GM23338 (cell line): Measurements from ENCODE around the gene MSL1. TPM values are rescaled to one million over a fixed set of nuclear protein-coding genes. Genes with fewer than 3 reads are reported as not detected.

Experiments
- ATAC-seq: fragments of 200-7000 bp; cut with Tn5 transposase; 3 replicates; pipeline ENCODE4 v1.9.1; 2020
- DNase-seq: peaks from one replicate; pipeline ENCODE4 v3.0.0-alpha.2; 2015; ENCODE audit warnings: low spot score
- H2AFZ ChIP-seq: fragments of 200-600 bp; sonication (generic); 2 replicates; pipeline ENCODE4 v1.8.0; 2016; ENCODE audit warnings: antibody characterized with exemption, mild to moderate bottlenecking, moderate library complexity
- H3F3A ChIP-seq: fragments of 200-600 bp; sonication (generic); replicated peaks from 2 replicates; pipeline ENCODE4 v1.8.0; 2017; ENCODE audit warnings: antibody characterized with exemption, mixed run types, low read depth
- H3K27ac ChIP-seq: fragments of 200-600 bp; sonication (generic); 2 replicates; pipeline ENCODE4 v1.6.1; 2016; ENCODE audit warnings: low read depth
- H3K27me3 ChIP-seq: fragments of 200-600 bp; sonication (generic); 2 replicates; pipeline ENCODE4 v1.8.0; 2016; ENCODE audit warnings: mild to moderate bottlenecking, mixed run types, moderate library complexity; ENCODE audit not compliant: insufficient read depth
- H3K36me3 ChIP-seq: fragments of 200-600 bp; sonication (generic); 2 replicates; pipeline ENCODE4 v1.8.0; 2016; ENCODE audit warnings: mild to moderate bottlenecking; ENCODE audit not compliant: insufficient read depth
- H3K4me1 ChIP-seq: fragments of 200-600 bp; sonication (generic); 2 replicates; pipeline ENCODE4 v1.8.0; 2016; ENCODE audit warnings: mild to moderate bottlenecking, moderate library complexity; ENCODE audit not compliant: insufficient read depth
- H3K4me2 ChIP-seq: fragments of 200-600 bp; sonication (generic); 2 replicates; pipeline ENCODE4 v1.7.1; 2017; ENCODE audit warnings: mixed run types
- H3K4me3 ChIP-seq: fragments of 200-600 bp; sonication (generic); 2 replicates; pipeline ENCODE4 v1.6.1; 2016; ENCODE audit warnings: mixed run types
- H3K79me2 ChIP-seq: fragments of 200-600 bp; sonication (generic); replicated peaks from 2 replicates; pipeline ENCODE4 v1.8.0; 2017; ENCODE audit warnings: mild to moderate bottlenecking; ENCODE audit not compliant: insufficient read depth
- H3K9me2 ChIP-seq: fragments of 200-600 bp; sonication (generic); 2 replicates; pipeline ENCODE4 v1.8.0; 2017; ENCODE audit not compliant: insufficient read depth
- H4K20me1 ChIP-seq: fragments of 200-600 bp; sonication (generic); replicated peaks from 2 replicates; pipeline ENCODE4 v1.8.0; 2017; ENCODE audit warnings: mild to moderate bottlenecking; ENCODE audit not compliant: insufficient read depth
- H3K27ac Mint-ChIP-seq: 2 replicates; pipeline ENCODE4 v1.8.0; 2020; ENCODE audit warnings: inconsistent platforms, mild to moderate bottlenecking, moderate library complexity, mixed read lengths
- H3K27me3 Mint-ChIP-seq: 3 replicates; pipeline ENCODE4 v1.8.0; 2022; ENCODE audit warnings: low read depth, mild to moderate bottlenecking, moderate library complexity, mixed read lengths, inconsistent platforms; ENCODE audit not compliant: insufficient read depth, poor library complexity
- H3K36me3 Mint-ChIP-seq: 3 replicates; pipeline ENCODE4 v1.8.0; 2021; ENCODE audit warnings: low read depth, mild to moderate bottlenecking, inconsistent platforms, moderate library complexity, mixed read lengths
- H3K4me1 Mint-ChIP-seq: 3 replicates; pipeline ENCODE4 v1.8.0; 2020; ENCODE audit warnings: mild to moderate bottlenecking, inconsistent platforms, mixed read lengths
- H3K4me3 Mint-ChIP-seq: 3 replicates; pipeline ENCODE4 v1.8.0; 2021; ENCODE audit warnings: moderate library complexity, mild to moderate bottlenecking, inconsistent platforms, mixed read lengths
- H3K9me3 Mint-ChIP-seq: 3 replicates; pipeline ENCODE4 v1.8.0; 2020; ENCODE audit warnings: moderate library complexity, mild to moderate bottlenecking, inconsistent platforms, mixed read lengths
- CREB1 ChIP-seq: fragments of 250-450 bp; sonication (Bioruptor Pico); IDR thresholded peaks from 2 replicates; pipeline ENCODE4 v1.5.0; 2020; ENCODE audit warnings: low read depth, mild to moderate bottlenecking, moderate library complexity
- EZH2 ChIP-seq: fragments of 200-600 bp; sonication (generic); IDR thresholded peaks from one replicate; pipeline ENCODE4 v1.8.0; 2017; ENCODE audit warnings: antibody characterized with exemption, mild to moderate bottlenecking, low read depth; ENCODE audit not compliant: unreplicated experiment
- EZH2phosphoT487 ChIP-seq: fragments of 200-600 bp; sonication (generic); IDR thresholded peaks from one replicate; pipeline ENCODE4 v1.8.1; 2018; ENCODE audit warnings: antibody characterized with exemption; ENCODE audit not compliant: unreplicated experiment
- JUNB ChIP-seq: IDR thresholded peaks from one replicate; pipeline ENCODE4 v1.6.1; 2016; ENCODE audit warnings: antibody characterized with exemption; ENCODE audit not compliant: unreplicated experiment
- NANOG ChIP-seq: IDR thresholded peaks from 2 replicates; pipeline ENCODE4 v1.6.1; 2016; ENCODE audit warnings: antibody characterized with exemption, borderline replicate concordance
- POLR2AphosphoS5 ChIP-seq: IDR thresholded peaks from 2 replicates; pipeline ENCODE4 v1.6.1; 2016; ENCODE audit warnings: antibody characterized with exemption, low read depth
- STAT1 ChIP-seq: IDR thresholded peaks from one replicate; pipeline ENCODE4 v1.6.1; 2016; ENCODE audit warnings: antibody characterized with exemption; ENCODE audit not compliant: unreplicated experiment
- ZNF114 ChIP-seq: fragments of 250-450 bp; sonication (Bioruptor Pico); IDR thresholded peaks from 2 replicates; pipeline ENCODE4 v1.5.0; 2020; ENCODE audit warnings: mild to moderate bottlenecking, moderate library complexity
- ZNF331 ChIP-seq: fragments of 250-450 bp; sonication (Bioruptor Pico); IDR thresholded peaks from 2 replicates; pipeline ENCODE4 v1.5.0; 2020; ENCODE audit warnings: low read depth, mild to moderate bottlenecking, moderate library complexity
- polyA plus RNA-seq: library from polyadenylated mRNA; unstranded; fragments of >200 nt; fragmentation: Nextera tagmentation; extraction: Ambion mirVana; gene quantifications from 2 replicates; pipeline ENCODE4 v1.2.1, GENCODE V29; 2016
- total RNA-seq: library from RNA; depleted of rRNA; stranded (reverse); fragments of >200 nt; shearing (Covaris generic); gene quantifications from 2 replicates; pipeline ENCODE4 v1.2.3, GENCODE V29; 2014
- TF ChIP-seq, protein P1 (sequence below), 2 experiments: fragments of 200-600 bp in 1 of 2; sonication (generic) in 1 of 2; conservative IDR thresholded peaks; 2 replicates each; pipeline versions ENCODE4 v1.5.1 to v1.6.1; 2016 to 2017; ENCODE audit warnings: antibody characterized with exemption in 2 of 2, low read depth in 2 of 2, mild to moderate bottlenecking in 2 of 2, moderate library complexity in 1 of 2
- TF ChIP-seq, protein P2 (sequence below): IDR thresholded peaks from one replicate; pipeline ENCODE4 v1.6.1; 2018; ENCODE audit warnings: antibody characterized with exemption; ENCODE audit not compliant: unreplicated experiment
- TF ChIP-seq, protein P3 (sequence below): IDR thresholded peaks from 2 replicates; pipeline ENCODE4 v1.6.1; 2016; ENCODE audit warnings: antibody characterized with exemption

MSL1 gene
- total and polyA plus RNA-seq, 2 experiments from 2014 or later = 16.2 to 56.5 TPM

DNA sequence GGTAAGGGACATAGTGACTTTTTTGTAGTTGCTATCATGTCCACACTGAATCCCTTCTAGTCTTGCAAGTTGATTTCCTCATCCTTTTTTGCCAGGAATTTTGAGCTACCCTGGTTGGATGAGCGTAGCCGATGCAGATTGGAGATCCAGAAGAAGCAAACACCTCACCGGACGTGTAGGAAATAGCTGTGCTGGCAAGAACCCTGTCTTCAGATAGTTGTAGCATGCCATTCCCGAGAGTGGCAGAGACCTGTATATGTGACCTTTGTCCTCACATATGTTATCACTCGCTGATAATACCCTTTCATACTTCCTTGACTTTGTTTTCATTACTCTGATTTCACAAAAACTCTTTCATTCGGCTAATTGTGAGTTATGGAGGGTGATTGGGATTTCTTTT lies 12.4 kb downstream of the MSL1 start:
- Mint-ChIP-seq H3K36me3 (peaks cover 83% of the 10 kb centered on the region), H3K27ac (no peak overlapping the region), H3K9me3 (no peaks in the 10 kb centered on the region), H3K4me3 (no peak overlapping the region), H3K4me1 (no peaks in the 10 kb centered on the region; the same call in 1 of the 3 replicates), H3K27me3 (peaks cover 2% of the 10 kb centered on the region)
- Histone ChIP-seq H3K4me1 (peaks cover 2% of the 10 kb centered on the region; the same call in 1 of the 2 replicates), H3K79me2 (peaks cover 33% of the 10 kb centered on the region), H3K27me3 (no peaks in the 10 kb centered on the region), H3F3A (peaks cover 38% of the 10 kb centered on the region), H3K4me3 (no peak overlapping the region), H3K36me3 (peaks cover 74% of the 10 kb centered on the region), H3K4me2 (no peak overlapping the region), H3K9me2 (no peaks in the 10 kb centered on the region), H4K20me1 (peaks cover 16% of the 10 kb centered on the region; the same call in 1 of the 2 replicates), H2AFZ (no peak overlapping the region), H3K27ac (no peak overlapping the region)
- DNase-seq = no peak
- ATAC-seq = no peak
- TF ChIP-seq JUNB = no peak

DNA sequence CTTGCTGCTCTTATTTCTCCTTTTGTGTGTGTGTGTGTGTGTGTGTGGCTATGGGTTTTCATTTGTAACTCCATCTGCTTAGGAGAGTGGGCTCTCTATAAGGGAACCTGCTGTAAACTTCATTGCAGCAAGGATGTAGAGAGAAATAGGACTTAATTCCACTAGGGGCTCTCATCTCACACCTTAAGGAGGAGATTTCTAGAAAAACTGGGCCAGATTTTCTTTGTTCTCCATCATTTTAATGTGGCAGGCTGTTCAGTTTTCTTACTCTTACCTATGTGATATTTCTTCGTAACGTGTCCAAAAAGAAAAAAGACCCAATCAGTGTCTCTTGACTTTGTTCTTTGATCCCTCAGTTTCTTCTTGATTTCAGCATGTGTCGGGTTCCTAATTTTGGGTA lies 14.0 kb downstream of the MSL1 start:
- peaks cover 4% of the 10 kb centered on the region; the same call in 1 of the 2 replicates for H3K4me1 ChIP-seq
- peaks cover 15% of the 10 kb centered on the region; the same call in 1 of the 2 replicates for H4K20me1 ChIP-seq
- 0 out of 2 replicates have a peak overlapping the region, but pooled peaks have one; percentile 6 for H3K27ac Mint-ChIP-seq
- H3K4me3 Mint-ChIP-seq = no peak overlapping the region
- H3K36me3 Mint-ChIP-seq = peaks cover 75% of the 10 kb centered on the region
- H3K27ac ChIP-seq = peak overlapping the region; percentile 68; the same call in 1 of the 2 replicates
- H2AFZ ChIP-seq = no peak overlapping the region
- peaks cover 3% of the 10 kb centered on the region; the same call in 2 of the 3 replicates for H3K9me3 Mint-ChIP-seq
- H3K4me3 ChIP-seq = no peak overlapping the region
- H3K27me3 Mint-ChIP-seq = peaks cover 13% of the 10 kb centered on the region
- H3K9me2 ChIP-seq = no peaks in the 10 kb centered on the region
- peaks cover 37% of the 10 kb centered on the region for H3F3A ChIP-seq
- no peak for ATAC-seq
- H3K4me1 Mint-ChIP-seq = peaks cover 7% of the 10 kb centered on the region; the same call in 2 of the 3 replicates
- H3K79me2 ChIP-seq = peaks cover 33% of the 10 kb centered on the region
- no peak overlapping the region for H3K4me2 ChIP-seq
- DNase-seq = no peak
- no peaks in the 10 kb centered on the region for H3K27me3 ChIP-seq
- H3K36me3 ChIP-seq = peaks cover 58% of the 10 kb centered on the region
- no peak for TF ChIP-seq EZH2phosphoT487
- no peak for TF ChIP-seq CREB1 (CRISPR knock-in tag)
- no peak for TF ChIP-seq NANOG
- TF ChIP-seq JUNB = no peak

DNA sequence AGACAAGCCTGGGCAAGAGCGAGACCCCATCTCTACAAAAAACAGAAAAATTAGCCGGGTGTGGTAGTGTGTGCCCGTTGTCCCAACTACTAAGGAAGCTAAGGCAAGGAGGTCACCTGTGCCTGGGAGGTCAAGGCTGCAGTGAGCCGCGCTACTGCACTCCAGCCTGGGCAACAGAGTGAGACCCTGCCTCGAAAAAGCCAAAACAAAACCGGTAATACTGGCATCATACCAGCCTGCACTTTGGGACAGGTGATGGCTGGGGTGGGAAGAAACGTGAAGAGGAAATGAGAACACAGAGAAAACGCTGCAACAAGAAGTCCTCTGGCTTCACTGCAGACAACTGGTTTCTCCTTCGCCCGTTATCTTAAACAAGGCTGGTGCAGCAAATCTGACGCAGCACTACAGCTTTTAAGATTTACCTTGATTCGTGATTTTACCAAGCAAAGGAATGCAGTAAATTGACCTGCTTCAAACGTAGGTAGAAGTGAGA lies 17.8 kb downstream of the MSL1 start:
- H3K27ac ChIP-seq = peak overlapping the region; percentile 98
- no peak overlapping the region for H2AFZ ChIP-seq
- no peaks in the 10 kb centered on the region for H3K9me2 ChIP-seq
- H3K79me2 ChIP-seq = peaks cover 62% of the 10 kb centered on the region
- H4K20me1 ChIP-seq = peaks cover 11% of the 10 kb centered on the region; the same call in 1 of the 2 replicates
- H3K27me3 Mint-ChIP-seq = peaks cover 13% of the 10 kb centered on the region
- H3K4me1 Mint-ChIP-seq = peaks cover 21% of the 10 kb centered on the region
- H3K36me3 Mint-ChIP-seq = peaks cover 66% of the 10 kb centered on the region
- peaks cover 9% of the 10 kb centered on the region; the same call in 1 of the 2 replicates for H3K4me1 ChIP-seq
- H3K4me3 ChIP-seq = peak overlapping the region; percentile 85
- peak overlapping the region; percentile 84 for H3K4me2 ChIP-seq
- peak overlapping the region; percentile 98 for H3K27ac Mint-ChIP-seq
- DNase-seq = no peak
- H3F3A ChIP-seq = peaks cover 23% of the 10 kb centered on the region
- H3K4me3 Mint-ChIP-seq = peak overlapping the region; percentile 90
- no peaks in the 10 kb centered on the region for H3K27me3 ChIP-seq
- peaks cover 3% of the 10 kb centered on the region; the same call in 2 of the 3 replicates for H3K9me3 Mint-ChIP-seq
- ATAC-seq = no peak
- H3K36me3 ChIP-seq = peaks cover 37% of the 10 kb centered on the region
- TF ChIP-seq, protein P1, sequence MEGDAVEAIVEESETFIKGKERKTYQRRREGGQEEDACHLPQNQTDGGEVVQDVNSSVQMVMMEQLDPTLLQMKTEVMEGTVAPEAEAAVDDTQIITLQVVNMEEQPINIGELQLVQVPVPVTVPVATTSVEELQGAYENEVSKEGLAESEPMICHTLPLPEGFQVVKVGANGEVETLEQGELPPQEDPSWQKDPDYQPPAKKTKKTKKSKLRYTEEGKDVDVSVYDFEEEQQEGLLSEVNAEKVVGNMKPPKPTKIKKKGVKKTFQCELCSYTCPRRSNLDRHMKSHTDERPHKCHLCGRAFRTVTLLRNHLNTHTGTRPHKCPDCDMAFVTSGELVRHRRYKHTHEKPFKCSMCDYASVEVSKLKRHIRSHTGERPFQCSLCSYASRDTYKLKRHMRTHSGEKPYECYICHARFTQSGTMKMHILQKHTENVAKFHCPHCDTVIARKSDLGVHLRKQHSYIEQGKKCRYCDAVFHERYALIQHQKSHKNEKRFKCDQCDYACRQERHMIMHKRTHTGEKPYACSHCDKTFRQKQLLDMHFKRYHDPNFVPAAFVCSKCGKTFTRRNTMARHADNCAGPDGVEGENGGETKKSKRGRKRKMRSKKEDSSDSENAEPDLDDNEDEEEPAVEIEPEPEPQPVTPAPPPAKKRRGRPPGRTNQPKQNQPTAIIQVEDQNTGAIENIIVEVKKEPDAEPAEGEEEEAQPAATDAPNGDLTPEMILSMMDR (conservative IDR thresholded peaks at IDR 0.05; ENCODE audit: low read depth in 2 of 2) = no peak
- TF ChIP-seq, protein P2, sequence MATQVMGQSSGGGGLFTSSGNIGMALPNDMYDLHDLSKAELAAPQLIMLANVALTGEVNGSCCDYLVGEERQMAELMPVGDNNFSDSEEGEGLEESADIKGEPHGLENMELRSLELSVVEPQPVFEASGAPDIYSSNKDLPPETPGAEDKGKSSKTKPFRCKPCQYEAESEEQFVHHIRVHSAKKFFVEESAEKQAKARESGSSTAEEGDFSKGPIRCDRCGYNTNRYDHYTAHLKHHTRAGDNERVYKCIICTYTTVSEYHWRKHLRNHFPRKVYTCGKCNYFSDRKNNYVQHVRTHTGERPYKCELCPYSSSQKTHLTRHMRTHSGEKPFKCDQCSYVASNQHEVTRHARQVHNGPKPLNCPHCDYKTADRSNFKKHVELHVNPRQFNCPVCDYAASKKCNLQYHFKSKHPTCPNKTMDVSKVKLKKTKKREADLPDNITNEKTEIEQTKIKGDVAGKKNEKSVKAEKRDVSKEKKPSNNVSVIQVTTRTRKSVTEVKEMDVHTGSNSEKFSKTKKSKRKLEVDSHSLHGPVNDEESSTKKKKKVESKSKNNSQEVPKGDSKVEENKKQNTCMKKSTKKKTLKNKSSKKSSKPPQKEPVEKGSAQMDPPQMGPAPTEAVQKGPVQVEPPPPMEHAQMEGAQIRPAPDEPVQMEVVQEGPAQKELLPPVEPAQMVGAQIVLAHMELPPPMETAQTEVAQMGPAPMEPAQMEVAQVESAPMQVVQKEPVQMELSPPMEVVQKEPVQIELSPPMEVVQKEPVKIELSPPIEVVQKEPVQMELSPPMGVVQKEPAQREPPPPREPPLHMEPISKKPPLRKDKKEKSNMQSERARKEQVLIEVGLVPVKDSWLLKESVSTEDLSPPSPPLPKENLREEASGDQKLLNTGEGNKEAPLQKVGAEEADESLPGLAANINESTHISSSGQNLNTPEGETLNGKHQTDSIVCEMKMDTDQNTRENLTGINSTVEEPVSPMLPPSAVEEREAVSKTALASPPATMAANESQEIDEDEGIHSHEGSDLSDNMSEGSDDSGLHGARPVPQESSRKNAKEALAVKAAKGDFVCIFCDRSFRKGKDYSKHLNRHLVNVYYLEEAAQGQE = no peak
- TF ChIP-seq CREB1 (CRISPR knock-in tag) = no peak
- TF ChIP-seq POLR2AphosphoS5 = no peak
- TF ChIP-seq NANOG = no peak
- TF ChIP-seq ZNF114 (CRISPR knock-in tag) = no peak
- TF ChIP-seq STAT1 = no peak
- no peak for TF ChIP-seq ZNF331 (CRISPR knock-in tag)
- TF ChIP-seq EZH2phosphoT487 = no peak
- TF ChIP-seq EZH2 = no peak
- TF ChIP-seq, protein P3, sequence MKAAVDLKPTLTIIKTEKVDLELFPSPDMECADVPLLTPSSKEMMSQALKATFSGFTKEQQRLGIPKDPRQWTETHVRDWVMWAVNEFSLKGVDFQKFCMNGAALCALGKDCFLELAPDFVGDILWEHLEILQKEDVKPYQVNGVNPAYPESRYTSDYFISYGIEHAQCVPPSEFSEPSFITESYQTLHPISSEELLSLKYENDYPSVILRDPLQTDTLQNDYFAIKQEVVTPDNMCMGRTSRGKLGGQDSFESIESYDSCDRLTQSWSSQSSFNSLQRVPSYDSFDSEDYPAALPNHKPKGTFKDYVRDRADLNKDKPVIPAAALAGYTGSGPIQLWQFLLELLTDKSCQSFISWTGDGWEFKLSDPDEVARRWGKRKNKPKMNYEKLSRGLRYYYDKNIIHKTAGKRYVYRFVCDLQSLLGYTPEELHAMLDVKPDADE = no peak
